Pancreas (tissue), 10 donors: ENCODE results near the gene SLC12A8. TPM values are rescaled to one million over a fixed set of nuclear protein-coding genes. Genes with fewer than 3 reads are reported as not detected.

Experiments used
- ATAC-seq, 4 donors: fragments of 200-7000 bp; cut with Tn5 transposase; one replicate each; pipeline versions ENCODE4 v1.8.0 to v1.9.1; 2020; ENCODE audit warnings: mild to moderate bottlenecking in 4 of 4, moderate library complexity in 4 of 4
- DNase-seq, 6 donors: peaks; one replicate each; pipeline ENCODE4 v3.0.0-alpha.2; 2020
- FAIRE-seq: peaks from 2 replicates; lab custom pipeline; 2012; peaks lifted over from hg19 to GRCh38; lab: Jason Lieb, UNC
- H3K27ac ChIP-seq, 4 donors: fragments of 200-600 bp; sonication (generic); 1 replicate in 3 of 4; 2 replicates in 1 of 4; pipeline versions ENCODE4 v1.5.0 to v1.8.0; 2020
- H3K27me3 ChIP-seq, 4 donors: fragments of 200-600 bp; one replicate each; pipeline ENCODE4 v1.8.0; 2021
- H3K36me3 ChIP-seq, 3 donors: fragments of 200-600 bp; sonication (generic) in 1 of 3; one replicate each; pipeline versions ENCODE4 v1.5.0 to v1.8.0; 2020 to 2021
- H3K4me1 ChIP-seq, 3 donors: fragments of 200-600 bp; one replicate each; pipeline ENCODE4 v1.8.0; 2021
- H3K4me3 ChIP-seq, 4 donors: fragments of 200-600 bp; sonication (generic) in 2 of 4; one replicate each; pipeline versions ENCODE4 v1.5.0 to v1.8.0; 2020 to 2021
- H3K9me3 ChIP-seq, 4 donors: fragments of 200-600 bp; one replicate each; pipeline ENCODE4 v1.8.0; 2021
- CTCF ChIP-seq, 4 donors: fragments of 200-600 bp; sonication (generic) in 3 of 4; IDR thresholded peaks; one replicate each; pipeline versions ENCODE4 v1.5.0 to v1.8.0; 2021; ENCODE audit warnings: antibody characterized with exemption in 4 of 4
- WGBS, 2 donors: extraction: QIAGEN DNeasy Blood & Tissue Kit; methylation state at CpG; one replicate each; pipeline ENCODE4 v1.1.7; 2013; 5-methylcytosine and 5-hydroxymethylcytosine counted together
- intact Hi-C, 3 donors: fragments of 100-400 bp; cut with DNase I; formaldehyde crosslinking; loops; one replicate each; pipeline versions ENCODE4 v1.11.1 to v1.14.2; 2022
- polyA plus RNA-seq, 2 donors: library from polyadenylated mRNA; stranded (reverse); fragments of 200-250 nt; gene quantifications; one replicate each; pipeline ENCODE4 v1.2.3, GENCODE V29; 2013
- total RNA-seq, 6 donors: library from RNA; stranded (reverse); fragmentation: NEBNext Ultra II Directional in 4 of 6; extraction: Animal tissue kit (Norgen Biotek cat#: 25700) in 4 of 6; gene quantifications; one replicate each; pipeline versions ENCODE4 v1.2.1 to v1.2.4, GENCODE V29; 2021 to 2023
- donor health status: healthy with polysubstance abuse.
- donor health status: DM: no; HTN: no; CAD: no; lungs with moderate emphysema.
- donor health status: DM: no; HTN: no; CAD: no.
- donor health status: control.
- donor health status: control.
- donor health status: Bipolar disorder and iron deficiency.
- donor health status: DM: yes; HTN: yes; CAD: no.
- donor health status: DM: no; HTN: no; CAD: no.
- donor health status: DM: no; HTN: no; CAD: no.
- donor health status: DM: yes; HTN: yes; CAD: no.

Gene SLC12A8
- total and polyA plus RNA-seq, 8 donors, result 6.6 to 16.2 (median 12.5) TPM

GRCh38 chr3:125194849-125195601, 17.5 kb downstream of the SLC12A8 start:
- FAIRE-seq, result no peak
- no peaks in the 10 kb centered on the region for H3K27me3 ChIP-seq
- no peak for DNase-seq
- H3K9me3 ChIP-seq, result no peaks in the 10 kb centered on the region
- no peak overlapping the region for H3K27ac ChIP-seq
- ATAC-seq, result peak in 2 of 4 donors; percentile 23 to 31
- WGBS, 2 donors, result 82 to 85% methylated on average over 5 of the region's 5 CpGs
- intact Hi-C loops, result no loop called here
- TF ChIP-seq CTCF (IDR thresholded peaks at IDR 0.05), result no peak
- no peaks in the 10 kb centered on the region for H3K4me1 ChIP-seq
- no peak overlapping the region for H3K4me3 ChIP-seq
- peaks cover 0 to 9% (median under 1%) of the 10 kb centered on the region in 3 donors for H3K36me3 ChIP-seq

GRCh38 chr3:125194061-125194848, 18.3 kb downstream of the SLC12A8 start:
- WGBS, 2 donors, result 90 to 93% methylated on average over 7 of the region's 7 CpGs
- intact Hi-C loops, result no loop called here
- H3K36me3 ChIP-seq, result peaks cover 0 to 17% (median 6%) of the 10 kb centered on the region in 3 donors
- TF ChIP-seq CTCF (IDR thresholded peaks at IDR 0.05), result no peak
- H3K27ac ChIP-seq, result no peak overlapping the region
- DNase-seq (no peak), ATAC-seq (peak in 2 of 4 donors; percentile 34 to 36), FAIRE-seq (no peak)
- H3K4me3 ChIP-seq, result no peak overlapping the region
- no peaks in the 10 kb centered on the region for H3K4me1 ChIP-seq
- H3K27me3 ChIP-seq, result no peaks in the 10 kb centered on the region
- no peaks in the 10 kb centered on the region for H3K9me3 ChIP-seq

- TF ChIP-seq CTCF (IDR thresholded peaks at IDR 0.05), result no peak
- no peaks in the 10 kb centered on the region for H3K4me1 ChIP-seq
- H3K36me3 ChIP-seq, result peaks cover 0 to 31% (median 6%) of the 10 kb centered on the region in 3 donors
- DNase-seq (no peak), ATAC-seq (peak in 1 of 4 donors; percentile 25), FAIRE-seq (no peak)
- H3K9me3 ChIP-seq, result no peaks in the 10 kb centered on the region
- H3K27ac ChIP-seq, result no peak overlapping the region
- intact Hi-C loops, result no loop called here
- no peaks in the 10 kb centered on the region for H3K27me3 ChIP-seq
- no peak overlapping the region for H3K4me3 ChIP-seq
- WGBS, 2 donors, result 85 to 87% methylated on average over 12 of the region's 12 CpGs
Measured at GRCh38 chr3:125192190-125193035, 20.1 kb downstream of the SLC12A8 start.

GRCh38 chr3:125191730-125192129, 20.8 kb downstream of the SLC12A8 start:
- 73 to 76% methylated on average over 7 of the region's 7 CpGs for WGBS, 2 donors
- intact Hi-C loops, result no loop called here
- peaks cover 0 to 31% (median 6%) of the 10 kb centered on the region in 3 donors for H3K36me3 ChIP-seq
- H3K27ac ChIP-seq, result no peak overlapping the region
- no peak for TF ChIP-seq CTCF (IDR thresholded peaks at IDR 0.05)
- no peaks in the 10 kb centered on the region for H3K27me3 ChIP-seq
- FAIRE-seq (no peak), DNase-seq (no peak), ATAC-seq (no peak)
- H3K4me1 ChIP-seq, result no peaks in the 10 kb centered on the region
- H3K9me3 ChIP-seq, result no peaks in the 10 kb centered on the region
- no peak overlapping the region for H3K4me3 ChIP-seq
